Astrocyte (in vitro differentiated cells and primary cell): Measurements from ENCODE around the gene PTCD2.

Experiments used
- CTCF ChIP-seq: IDR thresholded peaks from 2 replicates; pipeline ENCODE4 v1.5.1; 2011; ENCODE audit warnings: low read depth, mild to moderate bottlenecking, inconsistent platforms, low read length, moderate library complexity; ENCODE audit not compliant: insufficient read depth
- EZH2 ChIP-seq: IDR thresholded peaks from 2 replicates; pipeline ENCODE4 v1.6.1; 2012; ENCODE audit warnings: mild to moderate bottlenecking, low read length, inconsistent platforms; ENCODE audit not compliant: insufficient read depth

GRCh38 chr5:72359886-72360285, 39.7 kb downstream of the PTCD2 start:
- no peak for TF ChIP-seq CTCF
- no peak for TF ChIP-seq EZH2
